Endodermal cell (in vitro differentiated cells): ENCODE results near the gene MYH6. TPM values are rescaled to one million over a fixed set of nuclear protein-coding genes. Genes with fewer than 3 reads are reported as not detected.

ENCODE experiments used
- DNase-seq: peaks from one replicate; pipeline ENCODE4 v3.0.0-alpha.2; 2017
- H3K27ac ChIP-seq: 2 replicates; pipeline ENCODE4 v1.5.1; 2013; ENCODE audit warnings: mild to moderate bottlenecking, low read depth, low read length, moderate library complexity
- H3K27me3 ChIP-seq: 2 replicates; pipeline ENCODE4 v1.6.1; 2013; ENCODE audit warnings: mild to moderate bottlenecking, low read length, moderate library complexity; ENCODE audit not compliant: insufficient read depth, control insufficient read depth, poor library complexity, severe bottlenecking
- H3K36me3 ChIP-seq: 2 replicates; pipeline ENCODE4 v1.7.0; 2013; ENCODE audit warnings: mild to moderate bottlenecking, low read length, moderate library complexity; ENCODE audit not compliant: control insufficient read depth, insufficient read depth
- H3K4me1 ChIP-seq: one replicate; pipeline ENCODE4 v1.7.0; 2013; ENCODE audit warnings: low read length; ENCODE audit not compliant: control insufficient read depth, insufficient read depth
- H3K4me3 ChIP-seq: 2 replicates; pipeline ENCODE4 v1.5.1; 2013; ENCODE audit warnings: mild to moderate bottlenecking, low read length, moderate library complexity
- H3K9ac ChIP-seq: 2 replicates; pipeline ENCODE4 v1.6.1; 2013; ENCODE audit warnings: mild to moderate bottlenecking, low read length, moderate library complexity; ENCODE audit not compliant: poor library complexity, severe bottlenecking; ENCODE audit errors: extremely low read depth
- H3K9me3 ChIP-seq: 2 replicates; pipeline ENCODE4 v1.6.1; 2013; ENCODE audit warnings: mild to moderate bottlenecking, low read length, moderate library complexity; ENCODE audit not compliant: control insufficient read depth
- H3K27ac Mint-ChIP-seq: 2 replicates; pipeline ENCODE4 v1.8.0; 2020; ENCODE audit warnings: mixed read lengths
- H3K27me3 Mint-ChIP-seq: 2 replicates; pipeline ENCODE4 v1.8.0; 2021; ENCODE audit warnings: mild to moderate bottlenecking, mixed read lengths; ENCODE audit not compliant: insufficient read depth
- H3K36me3 Mint-ChIP-seq: 2 replicates; pipeline ENCODE4 v1.8.0; 2020; ENCODE audit warnings: low read depth, mixed read lengths
- H3K4me1 Mint-ChIP-seq: 2 replicates; pipeline ENCODE4 v1.8.0; 2020; ENCODE audit warnings: mixed read lengths
- H3K4me3 Mint-ChIP-seq: 2 replicates; pipeline ENCODE4 v1.8.0; 2020; ENCODE audit warnings: mild to moderate bottlenecking, moderate library complexity, mixed read lengths
- H3K9me3 Mint-ChIP-seq: 2 replicates; pipeline ENCODE4 v1.8.0; 2020; ENCODE audit warnings: mild to moderate bottlenecking, mixed read lengths
- WGBS, 2 experiments: methylation state at CpG; one replicate each; pipeline versions ENCODE4 v1.1.5 to v1.1.7; 2013; ENCODE audit warnings: missing lambda C conversion rate in 2 of 2, mixed read lengths in 1 of 2; ENCODE audit not compliant: insufficient coverage in 1 of 2, insufficient read length in 1 of 2; 5-methylcytosine and 5-hydroxymethylcytosine counted together
- total RNA-seq, 2 donors: library from RNA; stranded (reverse); fragmentation: NEBNext Ultra II Directional in 1 of 2; extraction: Animal tissue kit (Norgen Biotek cat#: 25700) in 1 of 2; gene quantifications; 2 replicates in 1 of 2; 3 replicates in 1 of 2; pipeline ENCODE4 v1.2.1, GENCODE V29; 2021
- TF ChIP-seq, protein P1 (sequence below): fragments of 200-600 bp; sonication (generic); conservative IDR thresholded peaks from 2 replicates; pipeline ENCODE4 v1.5.0; 2021; ENCODE audit warnings: antibody characterized with exemption, mild to moderate bottlenecking

Gene MYH6
- total RNA-seq, 2 donors from 2014 or later = not detected

- H3K27ac Mint-ChIP-seq = peak within 1 kb of the TSS; percentile 16
- Histone ChIP-seq H3K4me3 (peak within 1 kb of the TSS; percentile 81), H3K27me3 (peaks cover 8% of the 10 kb centered on the region), H3K27ac (peak within 1 kb of the TSS; percentile 79), H3K9ac (peak within 1 kb of the TSS; percentile 41), H3K9me3 (no peaks in the 10 kb centered on the region), H3K36me3 (peaks cover 15% of the 10 kb centered on the region), H3K4me1 (no peaks in the 10 kb centered on the region)
- TF ChIP-seq, protein P1, sequence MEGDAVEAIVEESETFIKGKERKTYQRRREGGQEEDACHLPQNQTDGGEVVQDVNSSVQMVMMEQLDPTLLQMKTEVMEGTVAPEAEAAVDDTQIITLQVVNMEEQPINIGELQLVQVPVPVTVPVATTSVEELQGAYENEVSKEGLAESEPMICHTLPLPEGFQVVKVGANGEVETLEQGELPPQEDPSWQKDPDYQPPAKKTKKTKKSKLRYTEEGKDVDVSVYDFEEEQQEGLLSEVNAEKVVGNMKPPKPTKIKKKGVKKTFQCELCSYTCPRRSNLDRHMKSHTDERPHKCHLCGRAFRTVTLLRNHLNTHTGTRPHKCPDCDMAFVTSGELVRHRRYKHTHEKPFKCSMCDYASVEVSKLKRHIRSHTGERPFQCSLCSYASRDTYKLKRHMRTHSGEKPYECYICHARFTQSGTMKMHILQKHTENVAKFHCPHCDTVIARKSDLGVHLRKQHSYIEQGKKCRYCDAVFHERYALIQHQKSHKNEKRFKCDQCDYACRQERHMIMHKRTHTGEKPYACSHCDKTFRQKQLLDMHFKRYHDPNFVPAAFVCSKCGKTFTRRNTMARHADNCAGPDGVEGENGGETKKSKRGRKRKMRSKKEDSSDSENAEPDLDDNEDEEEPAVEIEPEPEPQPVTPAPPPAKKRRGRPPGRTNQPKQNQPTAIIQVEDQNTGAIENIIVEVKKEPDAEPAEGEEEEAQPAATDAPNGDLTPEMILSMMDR = no peak
- H3K36me3 Mint-ChIP-seq = peaks cover 24% of the 10 kb centered on the region
- peak; percentile 93 for DNase-seq
- peaks cover 46% of the 10 kb centered on the region for H3K27me3 Mint-ChIP-seq
- H3K4me1 Mint-ChIP-seq = peaks cover 1% of the 10 kb centered on the region
- peak within 1 kb of the TSS; percentile 60 for H3K4me3 Mint-ChIP-seq
- peaks cover 1% of the 10 kb centered on the region for H3K9me3 Mint-ChIP-seq
- 1 to 3% methylated on average over 23 to 42 of the region's 42 CpGs for WGBS, 2 experiments
Observed at GRCh38 chr14:23352506-23353432, 55.3 kb downstream of the MYH6 start, which contains the start of gene SLC22A17. Gene SLC22A17, minus strand, starts transcription at chr14:23352887.

GRCh38 chr14:23351681-23352505, 56.2 kb downstream of the MYH6 start:
- no peak overlapping the region for H3K27ac Mint-ChIP-seq
- 4 to 11% methylated on average over 17 to 61 of the region's 61 CpGs for WGBS, 2 experiments
- peaks cover 46% of the 10 kb centered on the region for H3K27me3 Mint-ChIP-seq
- peaks cover 24% of the 10 kb centered on the region for H3K36me3 Mint-ChIP-seq
- peak overlapping the region; percentile 81 for H3K4me3 ChIP-seq
- H3K4me3 Mint-ChIP-seq = peak overlapping the region; percentile 60
- no peaks in the 10 kb centered on the region for H3K9me3 ChIP-seq
- peak overlapping the region; percentile 79 for H3K27ac ChIP-seq
- H3K9me3 Mint-ChIP-seq = peaks cover 1% of the 10 kb centered on the region
- peaks cover 8% of the 10 kb centered on the region for H3K27me3 ChIP-seq
- peak overlapping the region; percentile 41 for H3K9ac ChIP-seq
- no peaks in the 10 kb centered on the region for H3K4me1 ChIP-seq
- H3K36me3 ChIP-seq = peaks cover 6% of the 10 kb centered on the region
- peaks cover 1% of the 10 kb centered on the region for H3K4me1 Mint-ChIP-seq
- TF ChIP-seq, protein P1 = peak; percentile 38
- DNase-seq = peak; percentile 76

GRCh38 chr14:23349156-23349845, 58.8 kb downstream of the MYH6 start:
- Mint-ChIP-seq H3K36me3 (peaks cover 21% of the 10 kb centered on the region), H3K4me1 (peaks cover 23% of the 10 kb centered on the region), H3K4me3 (no peak overlapping the region), H3K27me3 (peaks cover 37% of the 10 kb centered on the region), H3K27ac (no peak overlapping the region), H3K9me3 (peaks cover 1% of the 10 kb centered on the region)
- H3K4me3 ChIP-seq = no peak overlapping the region
- peaks cover 8% of the 10 kb centered on the region for H3K27me3 ChIP-seq
- H3K27ac ChIP-seq = no peak overlapping the region
- 89 to 95% methylated on average over 5 to 8 of the region's 8 CpGs for whole genome bisulfite sequencing, 2 experiments
- peaks cover 3% of the 10 kb centered on the region for H3K9me3 ChIP-seq
- H3K36me3 ChIP-seq = no peaks in the 10 kb centered on the region
- H3K4me1 ChIP-seq = peaks cover 18% of the 10 kb centered on the region
- H3K9ac ChIP-seq = no peak overlapping the region
- DNase-seq = no peak
- TF ChIP-seq, protein P1 = no peak
